GM18909 (cell line): ENCODE results near the gene SREBF1.
A peak's percentile ranks its signal among the peaks of the same experiment; 100 is the strongest.

Source experiments
- ATAC-seq: cut with Tn5 transposase; IDR thresholded peaks from one replicate; pipeline ENCODE4 v1.9.1; 2021; ENCODE audit warnings: mild to moderate bottlenecking; ENCODE audit not compliant: unreplicated experiment, poor library complexity

SREBF1 gene

GRCh38 chr17:17767887-17768418 lies 68.8 kb downstream of the SREBF1 start:
- ATAC-seq, result no peak

GRCh38 chr17:17767154-17767869 lies 69.5 kb downstream of the SREBF1 start:
- no peak for ATAC-seq

- no peak for ATAC-seq
Measured at GRCh38 chr17:17766744-17767120, 70.1 kb downstream of the SREBF1 start.

- peak; percentile 74 for ATAC-seq
Measured at GRCh38 chr17:17766077-17766743, 70.6 kb downstream of the SREBF1 start.

GRCh38 chr17:17765359-17766076 lies 71.3 kb downstream of the SREBF1 start:
- peak; percentile 14 for ATAC-seq

GRCh38 chr17:17763734-17764133 lies 73.1 kb downstream of the SREBF1 start:
- ATAC-seq, result no peak

- ATAC-seq, result no peak
Measured at GRCh38 chr17:17763136-17763535, 73.7 kb downstream of the SREBF1 start.

- no peak for ATAC-seq
Measured at GRCh38 chr17:17762744-17763105, 74.1 kb downstream of the SREBF1 start.
